Fibroblast of gingiva (primary cell): ENCODE data around the gene CCDC192.
"Not testable (repeated sequence)": the region's sequence is repeated elsewhere in the genome, so short reads cannot be mapped to it uniquely, and the experiment has no call there.

Experiments used
- DNase-seq: peaks from one replicate; pipeline ENCODE4 v3.0.0-alpha.2; 2011; ENCODE audit warnings: low read depth

Gene CCDC192

DNA sequence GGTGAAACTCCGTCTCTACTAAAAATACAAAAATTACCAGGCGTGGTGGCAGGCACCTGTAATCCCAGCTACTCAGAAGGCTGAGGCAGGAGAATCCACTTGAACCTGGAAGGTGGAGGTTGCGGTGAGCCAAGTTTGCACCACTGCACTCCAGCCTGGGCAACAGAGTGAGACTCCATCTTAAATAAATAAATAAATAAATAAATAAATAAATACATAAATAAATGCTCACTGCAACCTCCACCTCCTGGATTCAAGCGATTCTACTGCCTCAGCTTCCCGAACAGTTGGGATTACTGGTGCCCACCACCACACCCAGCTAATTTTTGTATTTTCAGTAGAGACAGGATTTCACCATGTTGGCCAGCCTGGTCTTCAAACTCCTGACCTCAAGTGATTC lies 144.4 kb downstream of the CCDC192 start:
- DNase-seq: not testable (repeated sequence)

DNA sequence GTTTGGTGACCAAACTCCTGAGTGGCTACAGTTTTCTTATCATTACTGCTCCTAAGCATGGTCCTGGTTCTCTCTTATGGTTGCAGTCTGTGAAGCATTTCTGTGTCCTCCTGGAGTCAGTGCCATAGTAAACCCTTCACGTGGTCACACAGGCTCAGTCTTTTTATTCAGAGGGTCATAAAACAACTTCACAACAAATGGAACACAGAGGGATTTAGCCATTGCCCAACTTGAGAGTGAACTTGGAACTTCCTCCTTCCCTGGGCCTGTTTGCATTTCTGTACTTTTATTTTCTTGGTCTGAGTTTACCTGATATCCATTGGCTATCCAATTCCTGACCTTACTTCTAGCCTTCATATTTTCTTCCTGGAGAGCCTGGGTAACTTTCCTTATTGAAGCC lies 144.9 kb downstream of the CCDC192 start:
- DNase-seq: no peak

DNA sequence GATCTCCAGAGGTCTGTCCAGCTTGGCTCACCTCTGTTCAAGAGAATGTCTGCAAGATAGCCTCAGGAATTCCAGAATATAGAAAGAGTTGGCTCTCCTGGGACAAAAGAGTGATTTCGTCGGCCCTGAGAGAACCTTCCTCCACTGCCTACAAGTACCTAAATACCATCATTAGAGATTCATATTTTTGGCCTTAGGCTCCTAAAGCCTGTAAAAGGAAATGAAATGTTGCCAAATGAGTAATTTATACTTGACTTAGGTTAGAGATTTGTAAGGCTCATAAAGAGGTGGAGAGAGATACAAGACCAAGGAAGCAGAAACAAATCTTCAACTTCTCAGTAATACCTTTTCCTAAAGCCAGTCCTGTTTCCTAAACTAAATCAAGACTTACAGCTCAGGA lies 146.2 kb downstream of the CCDC192 start:
- no peak for DNase-seq

GRCh38 chr5:127849891-127850290 lies 146.7 kb downstream of the CCDC192 start:
- no peak for DNase-seq

DNA sequence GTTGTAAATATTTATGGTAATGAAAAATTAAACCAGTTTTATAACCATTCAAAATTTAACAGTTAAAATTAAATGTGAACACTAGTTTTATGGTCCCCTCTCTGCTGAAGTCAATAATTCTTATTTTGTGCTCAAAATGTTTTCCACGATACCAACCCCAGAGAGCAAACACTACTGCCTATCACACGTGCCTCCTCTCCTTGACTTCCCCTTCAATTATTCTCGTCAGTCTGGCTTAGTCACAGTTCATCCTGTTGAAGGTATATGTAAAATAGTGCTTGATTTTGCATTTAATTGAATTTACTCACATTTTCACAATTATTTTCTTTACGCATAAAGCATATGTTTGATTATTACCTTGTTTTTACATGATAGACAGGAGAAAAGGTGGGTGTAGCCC lies 148.8 kb downstream of the CCDC192 start:
- no peak for DNase-seq

- DNase-seq: no peak
Observed at GRCh38 chr5:127854520-127854919, 151.3 kb downstream of the CCDC192 start.

DNA sequence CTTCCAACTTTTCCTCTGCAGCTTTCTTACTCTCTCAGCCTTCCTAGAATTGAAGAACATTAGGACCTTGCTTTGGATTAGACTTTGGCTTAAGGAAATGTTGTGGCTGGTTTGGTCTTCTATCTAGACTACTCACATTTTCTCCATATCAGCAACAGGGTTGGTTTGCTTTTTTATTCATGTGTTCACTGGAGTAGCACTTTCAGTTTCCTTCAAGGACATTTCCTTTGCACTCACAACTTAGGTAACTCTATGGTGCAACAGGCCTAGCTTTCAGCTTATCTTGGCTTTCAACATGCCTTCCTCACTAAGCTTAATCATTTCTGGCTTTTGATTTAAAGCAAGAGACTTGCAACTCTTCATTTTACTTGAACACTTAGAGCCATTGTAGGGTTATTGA lies 153.1 kb downstream of the CCDC192 start:
- DNase-seq: peak; percentile 20

DNA sequence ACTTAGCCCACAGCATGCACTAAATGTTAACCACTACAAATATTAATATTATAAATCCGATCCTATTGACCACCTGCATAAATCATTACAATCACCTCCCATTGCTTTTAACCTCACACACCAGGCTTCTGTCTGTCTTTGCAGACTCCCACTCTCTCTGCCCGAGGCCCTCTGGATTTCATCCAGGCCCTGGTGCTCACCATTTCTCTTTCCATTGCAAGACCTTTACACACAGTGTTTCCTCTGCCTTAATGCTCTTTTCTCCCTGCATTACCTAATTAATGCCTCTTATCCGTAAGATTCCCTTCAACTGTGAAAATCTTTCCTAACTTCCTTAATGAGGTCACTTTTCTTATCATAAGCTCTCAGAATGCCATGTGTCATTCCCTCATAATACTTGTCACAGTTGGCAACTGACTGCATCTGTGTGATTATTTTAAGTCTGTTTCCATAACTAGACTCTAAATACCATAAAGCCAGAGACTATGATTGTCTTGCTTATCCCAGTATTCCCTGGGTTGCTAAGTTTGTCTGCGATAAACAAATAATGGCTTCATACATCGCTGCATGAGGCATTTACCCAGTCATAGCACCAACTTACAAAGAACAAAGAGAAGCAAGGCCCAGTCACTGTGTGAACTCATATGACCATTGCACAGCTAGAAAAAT lies 155.1 kb downstream of the CCDC192 start:
- no peak for DNase-seq

DNA sequence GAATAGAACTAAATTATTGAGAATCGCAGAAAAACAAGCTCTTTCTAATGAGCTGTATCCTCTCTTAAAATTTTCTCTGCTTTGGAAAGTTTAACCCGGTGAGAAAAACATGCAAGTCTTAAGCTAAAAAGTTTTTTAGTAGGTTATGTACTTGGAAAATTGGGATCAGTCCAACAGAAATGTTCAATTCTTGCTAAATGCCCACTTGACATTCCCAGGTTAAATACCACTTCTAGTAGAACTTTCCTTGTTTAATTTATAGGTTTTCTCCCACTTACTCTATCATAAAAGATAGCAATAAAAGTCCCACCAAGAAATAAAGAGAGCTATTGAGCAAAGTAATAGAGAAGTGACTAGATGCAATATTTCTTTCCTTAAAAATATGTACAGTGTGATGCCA lies 157.1 kb downstream of the CCDC192 start:
- no peak for DNase-seq

- DNase-seq: no peak
Observed at GRCh38 chr5:127863161-127863560, 160.0 kb downstream of the CCDC192 start.

DNA sequence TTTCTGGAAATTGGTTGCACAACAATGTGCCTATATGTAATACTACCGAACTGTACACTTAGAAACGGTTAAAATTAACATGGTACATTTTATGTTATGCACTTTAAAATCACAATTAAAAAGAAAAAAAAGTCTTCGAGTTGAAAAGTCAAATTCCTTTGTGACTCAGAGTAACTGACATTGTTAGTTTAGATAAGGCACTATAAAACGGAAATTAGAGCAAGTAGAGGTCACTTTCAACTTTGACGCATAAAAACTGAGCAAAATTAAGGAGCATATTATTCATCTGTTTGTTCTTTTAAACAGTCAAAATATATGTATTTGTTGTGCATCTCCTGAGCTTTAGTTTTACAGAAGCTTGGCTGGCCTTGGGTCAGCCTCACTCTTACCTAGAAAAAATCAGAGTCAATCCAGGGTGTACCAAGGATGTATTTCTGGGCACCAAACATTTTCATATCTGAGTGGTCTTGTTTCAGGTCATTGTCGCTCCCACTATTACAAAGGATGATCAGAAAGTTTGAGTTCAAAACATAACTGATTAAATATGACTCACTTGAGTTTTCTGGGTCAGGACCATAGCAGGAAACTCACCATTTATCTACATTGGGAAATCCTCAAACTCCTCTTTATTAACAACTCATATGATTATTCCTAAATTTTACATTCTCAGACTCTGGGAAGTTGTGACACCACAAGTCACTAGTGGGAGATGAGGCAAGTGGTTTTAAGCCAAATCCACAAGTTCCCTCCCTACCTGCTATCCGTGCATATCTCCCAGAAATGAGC lies 160.6 kb downstream of the CCDC192 start:
- no peak for DNase-seq

DNA sequence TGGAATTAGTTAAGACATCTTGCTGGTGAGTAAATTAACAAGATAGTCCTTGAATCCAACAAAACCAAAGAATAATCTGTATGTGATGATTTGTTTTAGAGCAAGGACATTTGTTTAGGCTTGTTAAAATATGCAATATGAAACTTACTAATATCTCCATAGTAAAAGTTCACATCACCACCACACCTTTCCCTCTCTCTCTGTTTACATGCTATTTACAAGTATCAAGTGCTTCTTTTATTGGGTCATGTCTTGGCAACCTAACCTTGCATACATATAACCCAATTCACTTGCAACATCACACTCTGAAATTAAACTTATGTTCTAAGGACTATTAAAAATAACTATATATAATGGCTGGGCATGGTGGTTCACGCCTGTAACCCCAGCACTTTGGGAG lies 161.3 kb downstream of the CCDC192 start:
- no peak for DNase-seq

GRCh38 chr5:127865273-127865672 lies 162.1 kb downstream of the CCDC192 start:
- no peak for DNase-seq

GRCh38 chr5:127867022-127867783 lies 164.0 kb downstream of the CCDC192 start:
- DNase-seq: peak; percentile 63

DNA sequence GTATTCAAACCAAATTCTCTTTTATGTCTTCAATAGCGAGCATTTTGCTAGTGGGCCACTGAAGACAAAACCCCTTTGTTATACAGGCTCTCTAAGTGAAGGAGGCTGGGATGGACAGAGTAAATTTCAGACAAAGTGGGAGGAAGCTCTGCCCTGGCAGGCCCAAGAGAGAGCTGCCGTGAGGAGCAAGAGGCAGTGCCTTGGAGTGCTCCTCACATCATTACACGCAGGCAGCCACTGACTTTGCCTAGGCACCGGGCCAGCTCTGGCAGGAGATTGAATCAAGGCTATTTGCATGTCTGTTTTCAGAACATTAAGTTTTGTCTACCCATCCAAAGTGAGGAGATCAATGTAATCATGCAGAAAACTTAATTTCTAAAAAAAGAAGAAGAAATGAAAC lies 167.7 kb downstream of the CCDC192 start:
- DNase-seq: peak; percentile 88

- DNase-seq: peak; percentile 93
Observed at GRCh38 chr5:127871503-127872153, 168.4 kb downstream of the CCDC192 start.

DNA sequence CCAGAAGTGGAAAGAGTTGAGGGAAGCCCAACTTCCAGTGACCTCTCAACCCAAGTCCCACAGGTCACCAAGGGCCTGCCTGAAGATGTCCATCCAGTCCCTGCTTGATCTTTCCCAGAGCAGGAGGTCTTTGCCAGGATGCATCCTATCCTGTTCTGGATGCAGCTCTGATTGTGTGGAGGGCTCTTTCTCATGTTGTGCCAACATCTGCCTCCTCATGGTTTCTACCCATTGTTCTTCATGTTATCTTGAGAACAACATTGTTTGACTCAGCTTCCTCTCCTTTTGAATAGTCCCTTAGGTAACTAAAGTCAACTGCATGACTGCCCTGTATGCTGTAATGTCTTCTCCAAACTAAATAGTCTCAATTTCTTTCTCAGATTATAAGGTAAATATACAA lies 169.3 kb downstream of the CCDC192 start:
- no peak for DNase-seq

- peak; percentile 60 for DNase-seq
Observed at GRCh38 chr5:127875235-127876021, 172.2 kb downstream of the CCDC192 start.

GRCh38 chr5:127876384-127876783 lies 173.2 kb downstream of the CCDC192 start:
- no peak for DNase-seq

- DNase-seq: peak; percentile 51
Observed at GRCh38 chr5:127878174-127878750, 175.1 kb downstream of the CCDC192 start.

DNA sequence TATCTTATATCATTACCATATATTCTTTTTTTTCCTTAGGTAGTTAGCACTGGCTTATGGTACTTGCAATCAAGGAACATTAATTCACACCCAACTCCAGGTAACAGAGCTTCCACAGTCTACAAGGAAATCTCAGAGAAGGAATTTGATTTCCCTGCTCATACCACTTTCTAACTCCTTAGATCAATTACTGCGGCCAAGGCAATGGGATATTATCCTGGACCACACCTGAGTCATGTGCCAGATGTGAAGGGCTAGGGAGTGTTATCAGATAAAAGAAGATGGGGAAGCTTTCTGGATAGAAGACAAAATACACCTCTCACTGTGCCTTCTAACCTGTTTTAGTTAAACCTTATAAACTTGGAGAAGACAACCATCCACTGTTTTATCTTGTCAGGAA lies 181.2 kb downstream of the CCDC192 start:
- no peak for DNase-seq
